GM12878 (cell line): Measurements from ENCODE around the gene SPR. TPM values are rescaled to one million over a fixed set of nuclear protein-coding genes. Genes with fewer than 3 reads are reported as not detected.

ENCODE experiments used
- ATAC-seq: fragments of 200-7000 bp; cut with Tn5 transposase; 3 replicates; pipeline ENCODE4 v1.9.1; 2020; ENCODE audit warnings: mild to moderate bottlenecking, moderate library complexity
- BruUV-seq: library from RNA; stranded (reverse); fragments of 400-500 nt; replicated peaks from 2 replicates; lab custom pipeline; 2021; lab: Mats Ljungman, UMichigan
- CTCF ChIA-PET: fragments of 300-600 bp; sonication (Branson Sonifier 250); formaldehyde crosslinking; extraction: SDS; loops from one replicate; lab custom pipeline; 2021; ENCODE audit warnings: inconsistent platforms; lab: Yijun Ruan, JAX
- POLR2A ChIA-PET: fragments of 350-600 bp; formaldehyde crosslinking; extraction: SDS; loops from one replicate; lab custom pipeline; 2021; ENCODE audit warnings: inconsistent platforms; lab: Charles Lee
- RAD21 ChIA-PET: fragments of 300-600 bp; sonication (Branson Sonifier 250); formaldehyde crosslinking; loops from one replicate; lab custom pipeline; 2023; ENCODE audit warnings: antibody characterized with exemption; ENCODE audit not compliant: unreplicated experiment; lab: Charles Lee
- SMC1A ChIA-PET: fragments of 300-600 bp; sonication (Branson Sonifier 250); formaldehyde crosslinking; loops from one replicate; lab custom pipeline; 2023; ENCODE audit not compliant: unreplicated experiment, uncharacterized antibody; lab: Charles Lee
- DNase-seq: peaks from one replicate; pipeline ENCODE4 v3.0.0-alpha.2; 2011; ENCODE audit warnings: low read depth, low spot score
- FAIRE-seq: peaks from 3 replicates; lab custom pipeline; 2011; peaks lifted over from hg19 to GRCh38; lab: Jason Lieb, UNC
- H2AFZ ChIP-seq: 2 replicates; pipeline ENCODE4 v1.6.0; 2011; ENCODE audit warnings: low read depth, low read length, control low read depth; ENCODE audit not compliant: control insufficient read depth
- H3K27ac ChIP-seq: 2 replicates; pipeline ENCODE4 v1.5.1; 2011; ENCODE audit warnings: control low read depth; ENCODE audit not compliant: control insufficient read depth, insufficient read depth
- H3K27me3 ChIP-seq, 2 experiments: replicated peaks in 1 of 2; 2 replicates each; pipeline versions ENCODE4 v1.6.0 to v1.6.1; 2011; ENCODE audit warnings: low read length in 1 of 2; ENCODE audit not compliant: control insufficient read depth in 2 of 2, insufficient read depth in 2 of 2
- H3K36me3 ChIP-seq, 2 experiments: 2 replicates each; pipeline ENCODE4 v1.5.1; 2011; ENCODE audit warnings: low read length in 1 of 2; ENCODE audit not compliant: control insufficient read depth in 2 of 2, insufficient read depth in 2 of 2
- H3K4me1 ChIP-seq: 2 replicates; pipeline ENCODE4 v1.6.1; 2011; ENCODE audit warnings: mild to moderate bottlenecking, low read length, moderate library complexity, mixed read lengths; ENCODE audit not compliant: control insufficient read depth, insufficient read depth
- H3K4me2 ChIP-seq: 2 replicates; pipeline ENCODE4 v1.6.0; 2011; ENCODE audit warnings: control low read depth; ENCODE audit not compliant: control insufficient read depth, insufficient read depth
- H3K4me3 ChIP-seq: fragments of 200-600 bp; sonication (generic); 2 replicates; pipeline ENCODE4 v1.5.1; 2016
- H3K79me2 ChIP-seq: 2 replicates; pipeline ENCODE4 v1.6.0; 2011; ENCODE audit warnings: low read length; ENCODE audit not compliant: control insufficient read depth, insufficient read depth
- H3K9ac ChIP-seq: 2 replicates; pipeline ENCODE4 v1.8.0; 2011; ENCODE audit warnings: low read length, control low read depth, mixed read lengths; ENCODE audit not compliant: control insufficient read depth, insufficient read depth
- H3K9me3 ChIP-seq: replicated peaks from 3 replicates; pipeline ENCODE4 v1.5.1; 2011; ENCODE audit warnings: mild to moderate bottlenecking, low read length; ENCODE audit not compliant: control insufficient read depth, insufficient read depth
- H4K20me1 ChIP-seq: 2 replicates; pipeline ENCODE4 v1.6.0; 2011; ENCODE audit not compliant: control insufficient read depth, insufficient read depth
- BCL11A ChIP-seq: IDR thresholded peaks from 2 replicates; pipeline ENCODE4 v1.6.1; 2011; ENCODE audit warnings: low read depth, low read length
- DPF2 ChIP-seq: fragments of 450-650 bp; IDR thresholded peaks from 2 replicates; pipeline ENCODE4 v1.6.1; 2017; ENCODE audit warnings: mild to moderate bottlenecking
- FOS ChIP-seq: IDR thresholded peaks from 3 replicates; pipeline ENCODE4 v1.6.1; 2011; ENCODE audit warnings: borderline replicate concordance; ENCODE audit not compliant: insufficient read length; ENCODE audit errors: extremely low read depth
- JUND ChIP-seq: IDR thresholded peaks from 2 replicates; pipeline ENCODE4 v1.6.1; 2012; ENCODE audit warnings: low read depth, mild to moderate bottlenecking, low read length, improper control_type of control experiment, moderate library complexity
- KDM1A ChIP-seq: fragments of 200-600 bp; sonication (generic); IDR thresholded peaks from 2 replicates; pipeline ENCODE4 v1.6.1; 2016; ENCODE audit warnings: borderline replicate concordance
- NBN ChIP-seq: fragments of 450-650 bp; IDR thresholded peaks from 2 replicates; pipeline ENCODE4 v1.6.1; 2016
- SIN3A ChIP-seq: IDR thresholded peaks from 2 replicates; pipeline ENCODE4 v1.6.1; 2012; ENCODE audit warnings: low read depth, low read length, improper control_type of control experiment
- SMC3 ChIP-seq: IDR thresholded peaks from 2 replicates; pipeline ENCODE4 v1.6.1; 2011; ENCODE audit warnings: low read length, improper control_type of control experiment, borderline replicate concordance
- STAT1 ChIP-seq: fragments of 450-650 bp; conservative IDR thresholded peaks from 2 replicates; pipeline ENCODE4 v1.6.1; 2014; ENCODE audit warnings: antibody characterized with exemption, mild to moderate bottlenecking
- TCF12 ChIP-seq: IDR thresholded peaks from 2 replicates; pipeline ENCODE4 v1.6.1; 2011; ENCODE audit warnings: low read depth, mild to moderate bottlenecking, low read length
- WGBS: methylation state at CpG from one replicate; pipeline ENCODE4 v1.1.6; 2016; ENCODE audit warnings: low lambda C conversion rate; ENCODE audit not compliant: insufficient replicate concordance, insufficient coverage; ENCODE audit errors: missing lambda C conversion rate; 5-methylcytosine and 5-hydroxymethylcytosine counted together
- in situ Hi-C: fragments of 300-500 bp; cut with MboI; formaldehyde crosslinking; loops from 9 replicates; pipeline ENCODE4 v1.14.3; 2018; ENCODE audit warnings: mixed read lengths
- intact Hi-C: fragments of 100-400 bp; cut with micrococcal nuclease; formaldehyde crosslinking; loops from one replicate; pipeline ENCODE4 v1.14.2; 2022; ENCODE audit not compliant: unreplicated experiment
- polyA plus RNA-seq, 11 experiments: library from polyadenylated mRNA; depleted of rRNA in 4 of 11; unstranded in 6 of 11; stranded (reverse) in 5 of 11; fragments of >200 nt; fragmentation: Nextera tagmentation in 4 of 11; fragmentation: Illumina TruSeq in 1 of 11; extraction: Ambion mirVana in 4 of 11; extraction: Trizol in 1 of 11; gene quantifications; 1 replicate in 1 of 11; 2 replicates in 10 of 11; pipeline versions ENCODE4 v1.2.1 to v1.2.3, GENCODE V29; 2011 to 2016; ENCODE audit warnings: inconsistent platforms in 2 of 11, missing spikeins in 2 of 11, low read depth in 1 of 11
- total RNA-seq, 4 experiments: library from RNA; depleted of rRNA in 3 of 4; stranded (reverse); fragments of >200 nt in 3 of 4; fragmentation: Illumina TruSeq in 1 of 4; extraction: Trizol in 1 of 4; gene quantifications; 2 replicates each; pipeline versions ENCODE4 v1.2.1 to v1.2.3, GENCODE V29; 2013 to 2021

Gene SPR
- total and polyA plus RNA-seq, 10 of the 15 experiments (the other 5 are each of a cell fraction or from before 2014, with no cell fraction given): 0.68 to 7.8 (median 2.5) TPM

DNA sequence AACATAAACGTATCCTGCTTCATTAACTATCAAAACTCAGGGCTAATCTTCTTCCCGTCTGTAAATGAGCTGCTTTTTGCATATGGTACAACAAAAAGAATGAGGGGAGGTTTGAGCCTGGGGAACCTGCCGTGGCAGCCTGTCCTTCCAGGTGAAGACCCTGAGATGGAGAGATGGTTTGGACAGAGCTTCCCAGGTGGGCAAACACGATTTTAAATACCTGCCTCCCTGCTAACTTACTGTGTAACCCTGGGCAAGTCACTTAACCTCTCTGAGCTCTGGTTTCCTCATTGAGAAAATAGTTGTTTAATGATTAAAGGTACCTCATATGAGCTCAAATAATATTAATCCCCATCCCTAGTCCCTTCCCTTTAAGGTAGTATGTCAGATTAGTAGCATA lies 39.2 kb downstream of the SPR start:
- DNase-seq (no peak), ATAC-seq (no peak), FAIRE-seq (no peak)
- no peak overlapping the region for H3K4me2 ChIP-seq
- in situ Hi-C loops: no loop called here
- intact Hi-C loops: no loop called here
- no peaks in the 10 kb centered on the region for H3K79me2 ChIP-seq
- H3K36me3 ChIP-seq: no peaks in the 10 kb centered on the region
- H3K27ac ChIP-seq: no peak overlapping the region
- ChIA-PET RAD21 (interaction anchor here (1.4 to 4.6 kb wide), 3 partner anchors 9 to 48 kb away, joined by 3 to 30 read pairs (median 5); partner anchors contain the start of gene EMX1), CTCF (interaction anchor here (1.3 to 9.4 kb wide), 7 partner anchors 9 to 64 kb away, joined by 3 to 105 read pairs (median 4); partner anchors contain the start of gene SPR), SMC1A (interaction anchor here (0.6 to 3.8 kb wide), 9 partner anchors 8 to 48 kb away, joined by 3 to 23 read pairs (median 7); partner anchors contain the start of gene EMX1), POLR2A (interaction anchor here (0.6 to 1.6 kb wide), 3 partner anchors 9 to 53 kb away, joined by 3 to 5 read pairs (median 3); partner anchors contain the start of gene EMX1)
- no peaks in the 10 kb centered on the region for H3K9me3 ChIP-seq
- H3K4me3 ChIP-seq: no peak overlapping the region
- peaks cover 2% of the 10 kb centered on the region; the same call in 1 of the 2 replicates for H4K20me1 ChIP-seq
- no peak overlapping the region for H3K9ac ChIP-seq
- TF ChIP-seq DPF2: no peak
- no peak for TF ChIP-seq BCL11A
- no peak for TF ChIP-seq FOS
- TF ChIP-seq KDM1A: no peak
- no peak for TF ChIP-seq NBN
- TF ChIP-seq TCF12: no peak
- no peak for TF ChIP-seq STAT1
- no peak for TF ChIP-seq JUND
- TF ChIP-seq SMC3: no peak
- TF ChIP-seq SIN3A: no peak
- no peak overlapping the region for H2AFZ ChIP-seq
- WGBS: 31% methylated on average over 4 of the region's 4 CpGs
- peaks cover 7 to 27% of the 10 kb centered on the region in 2 experiments for H3K27me3 ChIP-seq
- BruUV-seq: no TSS peak
- no peaks in the 10 kb centered on the region; the same call in 1 of the 2 replicates for H3K4me1 ChIP-seq
